GM23338 (cell line): ENCODE measurements around the gene C2CD3. TPM values are rescaled to one million over a fixed set of nuclear protein-coding genes. Genes with fewer than 3 reads are reported as not detected.

Source experiments
- ATAC-seq: fragments of 200-7000 bp; cut with Tn5 transposase; 3 replicates; pipeline ENCODE4 v1.9.1; 2020
- DNase-seq: peaks from one replicate; pipeline ENCODE4 v3.0.0-alpha.2; 2015; ENCODE audit warnings: low spot score
- H2AFZ ChIP-seq: fragments of 200-600 bp; sonication (generic); 2 replicates; pipeline ENCODE4 v1.8.0; 2016; ENCODE audit warnings: antibody characterized with exemption, mild to moderate bottlenecking, moderate library complexity
- H3F3A ChIP-seq: fragments of 200-600 bp; sonication (generic); replicated peaks from 2 replicates; pipeline ENCODE4 v1.8.0; 2017; ENCODE audit warnings: antibody characterized with exemption, mixed run types, low read depth
- H3K27ac ChIP-seq: fragments of 200-600 bp; sonication (generic); 2 replicates; pipeline ENCODE4 v1.6.1; 2016; ENCODE audit warnings: low read depth
- H3K27me3 ChIP-seq: fragments of 200-600 bp; sonication (generic); 2 replicates; pipeline ENCODE4 v1.8.0; 2016; ENCODE audit warnings: mild to moderate bottlenecking, mixed run types, moderate library complexity; ENCODE audit not compliant: insufficient read depth
- H3K36me3 ChIP-seq: fragments of 200-600 bp; sonication (generic); 2 replicates; pipeline ENCODE4 v1.8.0; 2016; ENCODE audit warnings: mild to moderate bottlenecking; ENCODE audit not compliant: insufficient read depth
- H3K4me1 ChIP-seq: fragments of 200-600 bp; sonication (generic); 2 replicates; pipeline ENCODE4 v1.8.0; 2016; ENCODE audit warnings: mild to moderate bottlenecking, moderate library complexity; ENCODE audit not compliant: insufficient read depth
- H3K4me2 ChIP-seq: fragments of 200-600 bp; sonication (generic); 2 replicates; pipeline ENCODE4 v1.7.1; 2017; ENCODE audit warnings: mixed run types
- H3K4me3 ChIP-seq: fragments of 200-600 bp; sonication (generic); 2 replicates; pipeline ENCODE4 v1.6.1; 2016; ENCODE audit warnings: mixed run types
- H3K79me2 ChIP-seq: fragments of 200-600 bp; sonication (generic); replicated peaks from 2 replicates; pipeline ENCODE4 v1.8.0; 2017; ENCODE audit warnings: mild to moderate bottlenecking; ENCODE audit not compliant: insufficient read depth
- H3K9me2 ChIP-seq: fragments of 200-600 bp; sonication (generic); 2 replicates; pipeline ENCODE4 v1.8.0; 2017; ENCODE audit not compliant: insufficient read depth
- H4K20me1 ChIP-seq: fragments of 200-600 bp; sonication (generic); replicated peaks from 2 replicates; pipeline ENCODE4 v1.8.0; 2017; ENCODE audit warnings: mild to moderate bottlenecking; ENCODE audit not compliant: insufficient read depth
- H3K27ac Mint-ChIP-seq: 2 replicates; pipeline ENCODE4 v1.8.0; 2020; ENCODE audit warnings: inconsistent platforms, mild to moderate bottlenecking, moderate library complexity, mixed read lengths
- H3K27me3 Mint-ChIP-seq: 3 replicates; pipeline ENCODE4 v1.8.0; 2022; ENCODE audit warnings: low read depth, mild to moderate bottlenecking, moderate library complexity, mixed read lengths, inconsistent platforms; ENCODE audit not compliant: insufficient read depth, poor library complexity
- H3K36me3 Mint-ChIP-seq: 3 replicates; pipeline ENCODE4 v1.8.0; 2021; ENCODE audit warnings: low read depth, mild to moderate bottlenecking, inconsistent platforms, moderate library complexity, mixed read lengths
- H3K4me1 Mint-ChIP-seq: 3 replicates; pipeline ENCODE4 v1.8.0; 2020; ENCODE audit warnings: mild to moderate bottlenecking, inconsistent platforms, mixed read lengths
- H3K4me3 Mint-ChIP-seq: 3 replicates; pipeline ENCODE4 v1.8.0; 2021; ENCODE audit warnings: moderate library complexity, mild to moderate bottlenecking, inconsistent platforms, mixed read lengths
- H3K9me3 Mint-ChIP-seq: 3 replicates; pipeline ENCODE4 v1.8.0; 2020; ENCODE audit warnings: moderate library complexity, mild to moderate bottlenecking, inconsistent platforms, mixed read lengths
- CREB1 ChIP-seq: fragments of 250-450 bp; sonication (Bioruptor Pico); IDR thresholded peaks from 2 replicates; pipeline ENCODE4 v1.5.0; 2020; ENCODE audit warnings: low read depth, mild to moderate bottlenecking, moderate library complexity
- CTCF ChIP-seq, 2 experiments: fragments of 200-600 bp in 1 of 2; sonication (generic) in 1 of 2; conservative IDR thresholded peaks; 2 replicates each; pipeline versions ENCODE4 v1.5.1 to v1.6.1; 2016 to 2017; ENCODE audit warnings: antibody characterized with exemption in 2 of 2, low read depth in 2 of 2, mild to moderate bottlenecking in 2 of 2, moderate library complexity in 1 of 2
- POLR2AphosphoS5 ChIP-seq: IDR thresholded peaks from 2 replicates; pipeline ENCODE4 v1.6.1; 2016; ENCODE audit warnings: antibody characterized with exemption, low read depth
- ZNF114 ChIP-seq: fragments of 250-450 bp; sonication (Bioruptor Pico); IDR thresholded peaks from 2 replicates; pipeline ENCODE4 v1.5.0; 2020; ENCODE audit warnings: mild to moderate bottlenecking, moderate library complexity
- polyA plus RNA-seq: library from polyadenylated mRNA; unstranded; fragments of >200 nt; fragmentation: Nextera tagmentation; extraction: Ambion mirVana; gene quantifications from 2 replicates; pipeline ENCODE4 v1.2.1, GENCODE V29; 2016
- total RNA-seq: library from RNA; depleted of rRNA; stranded (reverse); fragments of >200 nt; shearing (Covaris generic); gene quantifications from 2 replicates; pipeline ENCODE4 v1.2.3, GENCODE V29; 2014
- TF ChIP-seq, protein P1 (sequence below): fragments of 250-450 bp; sonication (Bioruptor Pico); IDR thresholded peaks from 2 replicates; pipeline ENCODE4 v1.5.0; 2020; ENCODE audit warnings: mild to moderate bottlenecking, moderate library complexity

The C2CD3 gene
- total and polyA plus RNA-seq, 2 experiments from 2014 or later: 15.5 to 29.5 TPM

DNA sequence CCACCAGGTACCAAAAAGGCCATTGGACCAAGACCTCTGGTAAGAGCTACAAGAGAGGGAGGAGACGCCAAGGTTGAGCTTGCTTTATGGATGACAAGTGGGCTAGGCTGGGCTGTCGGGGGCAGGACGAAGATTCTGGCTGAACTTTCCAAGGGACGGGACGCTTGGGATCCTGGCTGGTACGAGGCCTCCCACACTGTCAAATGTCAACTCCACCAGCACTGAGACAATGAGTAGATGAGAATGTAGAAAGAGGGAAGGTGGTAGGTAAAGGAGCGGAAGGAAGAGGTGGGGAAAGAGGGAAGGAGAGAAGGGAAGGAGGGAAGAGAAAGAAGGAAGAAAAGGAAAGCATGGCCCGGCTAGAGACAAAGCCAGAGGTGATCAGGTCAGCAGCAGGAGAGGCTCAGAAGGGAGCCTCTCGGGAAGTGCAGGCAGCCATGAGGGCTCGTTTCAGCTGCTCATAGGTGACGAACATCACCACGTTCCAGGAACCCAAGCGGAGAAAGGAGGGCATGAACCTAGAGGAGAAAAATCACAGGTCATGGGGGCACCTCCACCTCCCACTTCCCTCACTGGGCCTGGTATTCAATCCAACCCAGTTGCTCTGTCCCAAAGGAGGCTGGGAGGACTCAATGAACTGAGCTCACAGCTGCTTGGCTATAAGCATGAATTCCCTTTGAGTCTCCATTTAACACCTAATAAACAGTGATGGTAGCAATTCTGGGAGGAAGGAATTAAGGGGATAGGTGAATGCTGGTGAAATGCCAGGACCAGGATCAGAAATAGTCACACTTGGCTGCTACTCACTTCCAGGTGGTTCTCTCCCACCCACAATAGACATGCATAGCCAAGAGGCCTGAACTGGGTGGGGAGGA lies 196.0 kb downstream of the C2CD3 start (continued):
- TF ChIP-seq, protein P1, sequence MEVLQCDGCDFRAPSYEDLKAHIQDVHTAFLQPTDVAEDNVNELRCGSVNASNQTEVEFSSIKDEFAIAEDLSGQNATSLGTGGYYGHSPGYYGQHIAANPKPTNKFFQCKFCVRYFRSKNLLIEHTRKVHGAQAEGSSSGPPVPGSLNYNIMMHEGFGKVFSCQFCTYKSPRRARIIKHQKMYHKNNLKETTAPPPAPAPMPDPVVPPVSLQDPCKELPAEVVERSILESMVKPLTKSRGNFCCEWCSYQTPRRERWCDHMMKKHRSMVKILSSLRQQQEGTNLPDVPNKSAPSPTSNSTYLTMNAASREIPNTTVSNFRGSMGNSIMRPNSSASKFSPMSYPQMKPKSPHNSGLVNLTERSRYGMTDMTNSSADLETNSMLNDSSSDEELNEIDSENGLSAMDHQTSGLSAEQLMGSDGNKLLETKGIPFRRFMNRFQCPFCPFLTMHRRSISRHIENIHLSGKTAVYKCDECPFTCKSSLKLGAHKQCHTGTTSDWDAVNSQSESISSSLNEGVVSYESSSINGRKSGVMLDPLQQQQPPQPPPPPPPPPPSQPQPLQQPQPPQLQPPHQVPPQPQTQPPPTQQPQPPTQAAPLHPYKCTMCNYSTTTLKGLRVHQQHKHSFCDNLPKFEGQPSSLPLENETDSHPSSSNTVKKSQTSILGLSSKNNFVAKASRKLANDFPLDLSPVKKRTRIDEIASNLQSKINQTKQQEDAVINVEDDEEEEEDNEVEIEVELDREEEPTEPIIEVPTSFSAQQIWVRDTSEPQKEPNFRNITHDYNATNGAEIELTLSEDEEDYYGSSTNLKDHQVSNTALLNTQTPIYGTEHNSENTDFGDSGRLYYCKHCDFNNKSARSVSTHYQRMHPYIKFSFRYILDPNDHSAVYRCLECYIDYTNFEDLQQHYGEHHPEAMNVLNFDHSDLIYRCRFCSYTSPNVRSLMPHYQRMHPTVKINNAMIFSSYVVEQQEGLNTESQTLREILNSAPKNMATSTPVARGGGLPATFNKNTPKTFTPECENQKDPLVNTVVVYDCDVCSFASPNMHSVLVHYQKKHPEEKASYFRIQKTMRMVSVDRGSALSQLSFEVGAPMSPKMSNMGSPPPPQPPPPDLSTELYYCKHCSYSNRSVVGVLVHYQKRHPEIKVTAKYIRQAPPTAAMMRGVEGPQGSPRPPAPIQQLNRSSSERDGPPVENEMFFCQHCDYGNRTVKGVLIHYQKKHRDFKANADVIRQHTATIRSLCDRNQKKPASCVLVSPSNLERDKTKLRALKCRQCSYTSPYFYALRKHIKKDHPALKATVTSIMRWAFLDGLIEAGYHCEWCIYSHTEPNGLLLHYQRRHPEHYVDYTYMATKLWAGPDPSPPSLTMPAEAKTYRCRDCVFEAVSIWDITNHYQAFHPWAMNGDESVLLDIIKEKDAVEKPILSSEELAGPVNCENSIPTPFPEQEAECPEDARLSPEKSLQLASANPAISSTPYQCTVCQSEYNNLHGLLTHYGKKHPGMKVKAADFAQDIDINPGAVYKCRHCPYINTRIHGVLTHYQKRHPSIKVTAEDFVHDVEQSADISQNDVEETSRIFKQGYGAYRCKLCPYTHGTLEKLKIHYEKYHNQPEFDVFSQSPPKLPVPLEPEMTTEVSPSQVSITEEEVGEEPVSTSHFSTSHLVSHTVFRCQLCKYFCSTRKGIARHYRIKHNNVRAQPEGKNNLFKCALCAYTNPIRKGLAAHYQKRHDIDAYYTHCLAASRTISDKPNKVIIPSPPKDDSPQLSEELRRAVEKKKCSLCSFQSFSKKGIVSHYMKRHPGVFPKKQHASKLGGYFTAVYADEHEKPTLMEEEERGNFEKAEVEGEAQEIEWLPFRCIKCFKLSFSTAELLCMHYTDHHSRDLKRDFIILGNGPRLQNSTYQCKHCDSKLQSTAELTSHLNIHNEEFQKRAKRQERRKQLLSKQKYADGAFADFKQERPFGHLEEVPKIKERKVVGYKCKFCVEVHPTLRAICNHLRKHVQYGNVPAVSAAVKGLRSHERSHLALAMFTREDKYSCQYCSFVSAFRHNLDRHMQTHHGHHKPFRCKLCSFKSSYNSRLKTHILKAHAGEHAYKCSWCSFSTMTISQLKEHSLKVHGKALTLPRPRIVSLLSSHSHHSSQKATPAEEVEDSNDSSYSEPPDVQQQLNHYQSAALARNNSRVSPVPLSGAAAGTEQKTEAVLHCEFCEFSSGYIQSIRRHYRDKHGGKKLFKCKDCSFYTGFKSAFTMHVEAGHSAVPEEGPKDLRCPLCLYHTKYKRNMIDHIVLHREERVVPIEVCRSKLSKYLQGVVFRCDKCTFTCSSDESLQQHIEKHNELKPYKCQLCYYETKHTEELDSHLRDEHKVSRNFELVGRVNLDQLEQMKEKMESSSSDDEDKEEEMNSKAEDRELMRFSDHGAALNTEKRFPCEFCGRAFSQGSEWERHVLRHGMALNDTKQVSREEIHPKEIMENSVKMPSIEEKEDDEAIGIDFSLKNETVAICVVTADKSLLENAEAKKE (CRISPR knock-in tag): no peak
- no peak for TF ChIP-seq CTCF (conservative IDR thresholded peaks at IDR 0.05; ENCODE audit: low read depth in 2 of 2)
- no peak for TF ChIP-seq ZNF114

GRCh38 chr11:73972620-73973449 lies 198.0 kb downstream of the C2CD3 start:
- H3K9me2 ChIP-seq: no peaks in the 10 kb centered on the region
- no peaks in the 10 kb centered on the region; the same call in 2 of the 3 replicates for H3K9me3 Mint-ChIP-seq
- 0 out of 2 replicates have a peak, but pooled peaks cover 5% of the 10 kb centered on the region for H3F3A ChIP-seq
- H4K20me1 ChIP-seq: peaks cover 2% of the 10 kb centered on the region; the same call in 1 of the 2 replicates
- no peaks in the 10 kb centered on the region for H3K4me1 ChIP-seq
- H3K4me3 ChIP-seq: no peak overlapping the region
- TF ChIP-seq POLR2AphosphoS5 (peak; percentile 42; the same call in 1 of the 2 replicates), CREB1 (CRISPR knock-in tag) (no peak)
- peaks cover 15% of the 10 kb centered on the region for H3K27me3 Mint-ChIP-seq
- no peaks in the 10 kb centered on the region for H3K79me2 ChIP-seq
- H2AFZ ChIP-seq: no peak overlapping the region
- DNase-seq (no peak), ATAC-seq (no peak)
- H3K27me3 ChIP-seq: no peaks in the 10 kb centered on the region
- no peaks in the 10 kb centered on the region; the same call in 2 of the 3 replicates for H3K4me1 Mint-ChIP-seq
- H3K4me2 ChIP-seq: no peak overlapping the region
- peaks cover 24% of the 10 kb centered on the region for H3K36me3 ChIP-seq
- no peak overlapping the region for H3K27ac Mint-ChIP-seq
- H3K27ac ChIP-seq: no peak overlapping the region
- H3K4me3 Mint-ChIP-seq: no peak overlapping the region
- H3K36me3 Mint-ChIP-seq: peaks cover 40% of the 10 kb centered on the region
